HG03460 (cell line): ENCODE results near the gene RAB3B.
"Not testable (repeated sequence)": the region's sequence is repeated elsewhere in the genome, so short reads cannot be mapped to it uniquely, and the experiment has no call there.

Experiments used
- ATAC-seq: cut with Tn5 transposase; IDR thresholded peaks from one replicate; pipeline ENCODE4 v1.9.1; 2021; ENCODE audit not compliant: unreplicated experiment

The RAB3B gene

GRCh38 chr1:51875836-51876235 is 114.7 kb downstream of the RAB3B start:
- no peak for ATAC-seq

- ATAC-seq = no peak
These were observed 115.2 kb downstream of the RAB3B start for GRCh38 chr1:51875291-51875772.

- ATAC-seq = not testable (repeated sequence)
These were observed 117.2 kb downstream of the RAB3B start for GRCh38 chr1:51873270-51873669.

- no peak for ATAC-seq
These were observed 119.0 kb downstream of the RAB3B start for GRCh38 chr1:51871351-51871975.

GRCh38 chr1:51870603-51871350 is 119.7 kb downstream of the RAB3B start:
- ATAC-seq = no peak

GRCh38 chr1:51867479-51868232 is 122.8 kb downstream of the RAB3B start:
- no peak for ATAC-seq

- peak; percentile 81 for ATAC-seq
These were observed 127.1 kb downstream of the RAB3B start for GRCh38 chr1:51863384-51863783.

- ATAC-seq = no peak
These were observed 128.8 kb downstream of the RAB3B start for GRCh38 chr1:51861669-51862068.

- ATAC-seq = no peak
These were observed 130.8 kb downstream of the RAB3B start for GRCh38 chr1:51859735-51860134.

- ATAC-seq = no peak
These were observed 131.2 kb downstream of the RAB3B start for GRCh38 chr1:51859333-51859732.

GRCh38 chr1:51858892-51859291 is 131.6 kb downstream of the RAB3B start:
- no peak for ATAC-seq
